Liver (tissue), 9 donors: Measurements from ENCODE around the gene RETREG1. TPM values are rescaled to one million over a fixed set of nuclear protein-coding genes. Genes with fewer than 3 reads are reported as not detected.

Experiments used
- DNase-seq: peaks from one replicate; pipeline ENCODE4 v3.0.0-alpha.2; 2017; ENCODE audit warnings: low spot score
- H3K27ac ChIP-seq, 2 donors: one replicate each; pipeline ENCODE4 v1.7.0; 2013; ENCODE audit warnings: inconsistent platforms in 2 of 2, low read length in 2 of 2, control low read depth in 1 of 2, low read depth in 1 of 2, mild to moderate bottlenecking in 1 of 2
- H3K27me3 ChIP-seq, 4 donors: one replicate each; pipeline versions ENCODE4 v1.6.1 to v1.7.0; 2013; ENCODE audit warnings: low read length in 3 of 4, inconsistent platforms in 1 of 4, mild to moderate bottlenecking in 1 of 4, moderate library complexity in 1 of 4; ENCODE audit not compliant: control insufficient read depth in 4 of 4, insufficient read depth in 4 of 4
- H3K36me3 ChIP-seq, 4 donors: one replicate each; pipeline versions ENCODE4 v1.6.1 to v1.7.0; 2013; ENCODE audit warnings: low read length in 3 of 4, mild to moderate bottlenecking in 3 of 4, low read depth in 1 of 4, moderate library complexity in 1 of 4; ENCODE audit not compliant: control insufficient read depth in 4 of 4, insufficient read depth in 3 of 4
- H3K4me1 ChIP-seq, 4 donors: one replicate each; pipeline versions ENCODE4 v1.6.1 to v1.7.0; 2013; ENCODE audit warnings: low read length in 3 of 4, mild to moderate bottlenecking in 3 of 4, moderate library complexity in 1 of 4; ENCODE audit not compliant: control insufficient read depth in 4 of 4, insufficient read depth in 4 of 4
- H3K4me3 ChIP-seq, 3 donors: one replicate each; pipeline versions ENCODE4 v1.6.1 to v1.7.0; 2013; ENCODE audit warnings: low read length in 3 of 3, control low read depth in 1 of 3, low read depth in 1 of 3, mild to moderate bottlenecking in 1 of 3
- H3K9ac ChIP-seq, 2 donors: one replicate each; pipeline ENCODE4 v1.7.0; 2013; ENCODE audit warnings: low read length in 2 of 2, mild to moderate bottlenecking in 2 of 2, moderate library complexity in 2 of 2, control low read depth in 1 of 2, low read depth in 1 of 2
- H3K9me3 ChIP-seq, 4 donors: one replicate each; pipeline versions ENCODE4 v1.6.1 to v1.7.0; 2013; ENCODE audit warnings: low read length in 3 of 4; ENCODE audit not compliant: control insufficient read depth in 4 of 4
- EGR1 ChIP-seq, 2 donors: IDR thresholded peaks; 2 replicates each; pipeline ENCODE4 v1.6.1; 2016 to 2018; ENCODE audit warnings: antibody characterized with exemption in 2 of 2, low read depth in 2 of 2
- FOXA1 ChIP-seq: IDR thresholded peaks from 2 replicates; pipeline ENCODE4 v1.6.1; 2016; ENCODE audit warnings: antibody characterized with exemption
- FOXA2 ChIP-seq: IDR thresholded peaks from 2 replicates; pipeline ENCODE4 v1.6.1; 2016; ENCODE audit warnings: antibody characterized with exemption
- GABPA ChIP-seq, 2 donors: IDR thresholded peaks in 1 of 2; conservative IDR thresholded peaks in 1 of 2; 2 replicates each; pipeline ENCODE4 v1.6.1; 2016; ENCODE audit warnings: antibody characterized with exemption in 2 of 2, mild to moderate bottlenecking in 1 of 2, moderate library complexity in 1 of 2
- HNF4A ChIP-seq, 2 donors: conservative IDR thresholded peaks; 2 replicates each; pipeline ENCODE4 v1.6.1; 2016; ENCODE audit warnings: antibody characterized with exemption in 2 of 2, mild to moderate bottlenecking in 2 of 2
- HNF4G ChIP-seq: IDR thresholded peaks from 2 replicates; pipeline ENCODE4 v1.6.1; 2016; ENCODE audit warnings: antibody characterized with exemption
- JUND ChIP-seq, 2 donors: IDR thresholded peaks; 2 replicates each; pipeline ENCODE4 v1.6.1; 2016; ENCODE audit warnings: antibody characterized with exemption in 2 of 2
- NR2F2 ChIP-seq: IDR thresholded peaks from 2 replicates; pipeline ENCODE4 v1.6.1; 2016; ENCODE audit warnings: antibody characterized with exemption
- RAD21 ChIP-seq, 2 donors: IDR thresholded peaks; 2 replicates each; pipeline ENCODE4 v1.6.1; 2016; ENCODE audit warnings: antibody characterized with exemption in 2 of 2, mild to moderate bottlenecking in 2 of 2
- RXRA ChIP-seq, 2 donors: IDR thresholded peaks; 2 replicates each; pipeline ENCODE4 v1.6.1; 2017 to 2018; ENCODE audit warnings: antibody characterized with exemption in 2 of 2, mild to moderate bottlenecking in 1 of 2
- SP1 ChIP-seq: IDR thresholded peaks from 2 replicates; pipeline ENCODE4 v1.6.1; 2018; ENCODE audit warnings: antibody characterized with exemption, mild to moderate bottlenecking
- TAF1 ChIP-seq: conservative IDR thresholded peaks from 2 replicates; pipeline ENCODE4 v1.6.1; 2016; ENCODE audit warnings: antibody characterized with exemption, mild to moderate bottlenecking
- YY1 ChIP-seq: IDR thresholded peaks from 2 replicates; pipeline ENCODE4 v1.6.1; 2016; ENCODE audit warnings: antibody characterized with exemption, mild to moderate bottlenecking
- WGBS: extraction: QIAGEN DNeasy Blood & Tissue Kit; methylation state at CpG from one replicate; pipeline ENCODE4 v1.1.7; 2013; 5-methylcytosine and 5-hydroxymethylcytosine counted together
- polyA plus RNA-seq, 2 donors: library from polyadenylated mRNA; stranded (reverse) in 1 of 2; unstranded in 1 of 2; fragments of 200-250 nt in 1 of 2; fragments of >200 nt in 1 of 2; fragmentation: Nextera tagmentation in 1 of 2; extraction: Ambion mirVana in 1 of 2; gene quantifications; one replicate each; pipeline versions ENCODE4 v1.2.1 to v1.2.3, GENCODE V29; 2013 to 2015
- total RNA-seq, 2 donors: library from RNA; depleted of rRNA; stranded (reverse); fragments of >200 nt; gene quantifications; one replicate each; pipeline ENCODE4 v1.2.3, GENCODE V29; 2014
- TF ChIP-seq, protein P1 (sequence below): IDR thresholded peaks from 2 replicates; pipeline ENCODE4 v1.6.1; 2016; ENCODE audit warnings: antibody characterized with exemption
- TF ChIP-seq, protein P2 (sequence below): IDR thresholded peaks from 2 replicates; pipeline ENCODE4 v1.6.1; 2016; ENCODE audit warnings: antibody characterized with exemption
- TF ChIP-seq, protein P3 (sequence below): fragments of 150-350 bp; IDR thresholded peaks from 2 replicates; pipeline ENCODE4 v1.5.1; 2017; ENCODE audit warnings: improper control_type of control experiment, low read depth, low read length; ENCODE audit not compliant: missing input control
- TF ChIP-seq, protein P4 (sequence below): IDR thresholded peaks from 2 replicates; pipeline ENCODE4 v1.6.1; 2016; ENCODE audit warnings: antibody characterized with exemption, mild to moderate bottlenecking
- TF ChIP-seq, protein P5 (sequence below): IDR thresholded peaks from 2 replicates; pipeline ENCODE4 v1.6.1; 2016; ENCODE audit warnings: antibody characterized with exemption
- donor health status: healthy.
- donor health status: healthy.
- donor health status: healthy.
- donor health status: healthy.
- donor health status: healthy.

RETREG1 gene
- total and polyA plus RNA-seq, 4 donors, result 0.70 to 28.1 (median 4.2) TPM

DNA sequence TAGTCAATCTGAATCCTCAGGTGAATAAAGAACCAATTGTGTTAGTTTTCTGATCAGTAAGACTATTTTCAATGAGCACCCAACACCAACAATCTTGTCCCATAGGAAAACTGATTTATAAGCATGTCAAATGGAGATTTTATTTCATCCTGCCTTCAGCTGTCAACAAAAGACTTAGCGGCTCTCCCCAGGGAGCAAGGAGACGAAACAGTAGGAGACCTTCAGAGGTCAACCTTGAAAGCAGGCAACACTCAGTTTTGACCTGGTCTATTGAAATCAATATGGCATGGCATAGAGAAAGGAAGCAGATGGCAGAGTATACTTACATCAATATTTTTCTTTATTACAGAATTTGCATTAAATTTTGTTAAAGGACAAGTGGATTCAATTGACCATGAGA lies 185.3 kb downstream of the RETREG1 start:
- H3K4me1 ChIP-seq, result no peaks in the 10 kb centered on the region
- peaks cover 0 to 2% (median 0%) of the 10 kb centered on the region in 4 donors for H3K27me3 ChIP-seq
- H3K9me3 ChIP-seq, result no peaks in the 10 kb centered on the region
- WGBS, result 83% methylated on average over 2 of the region's 2 CpGs
- no peak overlapping the region for H3K27ac ChIP-seq
- H3K9ac ChIP-seq, result no peak overlapping the region
- DNase-seq, result no peak
- H3K36me3 ChIP-seq, result no peaks in the 10 kb centered on the region
- no peak for TF ChIP-seq FOXA1
- no peak for TF ChIP-seq JUND (IDR thresholded peaks at IDR 0.05)
- TF ChIP-seq EGR1 (IDR thresholded peaks at IDR 0.05; ENCODE audit: low read depth in 2 of 2), result no peak
- TF ChIP-seq SP1, result no peak
- TF ChIP-seq HNF4G, result no peak
- no peak for TF ChIP-seq YY1
- TF ChIP-seq GABPA (IDR thresholded peaks at IDR 0.05 in 1 of 2, conservative IDR thresholded peaks at IDR 0.05 in 1 of 2), result no peak
- no peak for TF ChIP-seq HNF4A (conservative IDR thresholded peaks at IDR 0.05)
- TF ChIP-seq, protein P1, sequence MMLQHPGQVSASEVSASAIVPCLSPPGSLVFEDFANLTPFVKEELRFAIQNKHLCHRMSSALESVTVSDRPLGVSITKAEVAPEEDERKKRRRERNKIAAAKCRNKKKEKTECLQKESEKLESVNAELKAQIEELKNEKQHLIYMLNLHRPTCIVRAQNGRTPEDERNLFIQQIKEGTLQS, result no peak
- TF ChIP-seq, protein P2, sequence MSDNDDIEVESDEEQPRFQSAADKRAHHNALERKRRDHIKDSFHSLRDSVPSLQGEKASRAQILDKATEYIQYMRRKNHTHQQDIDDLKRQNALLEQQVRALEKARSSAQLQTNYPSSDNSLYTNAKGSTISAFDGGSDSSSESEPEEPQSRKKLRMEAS, result no peak
- TF ChIP-seq NR2F2, result no peak
- TF ChIP-seq, protein P3, sequence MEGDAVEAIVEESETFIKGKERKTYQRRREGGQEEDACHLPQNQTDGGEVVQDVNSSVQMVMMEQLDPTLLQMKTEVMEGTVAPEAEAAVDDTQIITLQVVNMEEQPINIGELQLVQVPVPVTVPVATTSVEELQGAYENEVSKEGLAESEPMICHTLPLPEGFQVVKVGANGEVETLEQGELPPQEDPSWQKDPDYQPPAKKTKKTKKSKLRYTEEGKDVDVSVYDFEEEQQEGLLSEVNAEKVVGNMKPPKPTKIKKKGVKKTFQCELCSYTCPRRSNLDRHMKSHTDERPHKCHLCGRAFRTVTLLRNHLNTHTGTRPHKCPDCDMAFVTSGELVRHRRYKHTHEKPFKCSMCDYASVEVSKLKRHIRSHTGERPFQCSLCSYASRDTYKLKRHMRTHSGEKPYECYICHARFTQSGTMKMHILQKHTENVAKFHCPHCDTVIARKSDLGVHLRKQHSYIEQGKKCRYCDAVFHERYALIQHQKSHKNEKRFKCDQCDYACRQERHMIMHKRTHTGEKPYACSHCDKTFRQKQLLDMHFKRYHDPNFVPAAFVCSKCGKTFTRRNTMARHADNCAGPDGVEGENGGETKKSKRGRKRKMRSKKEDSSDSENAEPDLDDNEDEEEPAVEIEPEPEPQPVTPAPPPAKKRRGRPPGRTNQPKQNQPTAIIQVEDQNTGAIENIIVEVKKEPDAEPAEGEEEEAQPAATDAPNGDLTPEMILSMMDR, result no peak
- no peak for TF ChIP-seq FOXA2
- TF ChIP-seq RAD21 (IDR thresholded peaks at IDR 0.05), result no peak
- TF ChIP-seq, protein P4, sequence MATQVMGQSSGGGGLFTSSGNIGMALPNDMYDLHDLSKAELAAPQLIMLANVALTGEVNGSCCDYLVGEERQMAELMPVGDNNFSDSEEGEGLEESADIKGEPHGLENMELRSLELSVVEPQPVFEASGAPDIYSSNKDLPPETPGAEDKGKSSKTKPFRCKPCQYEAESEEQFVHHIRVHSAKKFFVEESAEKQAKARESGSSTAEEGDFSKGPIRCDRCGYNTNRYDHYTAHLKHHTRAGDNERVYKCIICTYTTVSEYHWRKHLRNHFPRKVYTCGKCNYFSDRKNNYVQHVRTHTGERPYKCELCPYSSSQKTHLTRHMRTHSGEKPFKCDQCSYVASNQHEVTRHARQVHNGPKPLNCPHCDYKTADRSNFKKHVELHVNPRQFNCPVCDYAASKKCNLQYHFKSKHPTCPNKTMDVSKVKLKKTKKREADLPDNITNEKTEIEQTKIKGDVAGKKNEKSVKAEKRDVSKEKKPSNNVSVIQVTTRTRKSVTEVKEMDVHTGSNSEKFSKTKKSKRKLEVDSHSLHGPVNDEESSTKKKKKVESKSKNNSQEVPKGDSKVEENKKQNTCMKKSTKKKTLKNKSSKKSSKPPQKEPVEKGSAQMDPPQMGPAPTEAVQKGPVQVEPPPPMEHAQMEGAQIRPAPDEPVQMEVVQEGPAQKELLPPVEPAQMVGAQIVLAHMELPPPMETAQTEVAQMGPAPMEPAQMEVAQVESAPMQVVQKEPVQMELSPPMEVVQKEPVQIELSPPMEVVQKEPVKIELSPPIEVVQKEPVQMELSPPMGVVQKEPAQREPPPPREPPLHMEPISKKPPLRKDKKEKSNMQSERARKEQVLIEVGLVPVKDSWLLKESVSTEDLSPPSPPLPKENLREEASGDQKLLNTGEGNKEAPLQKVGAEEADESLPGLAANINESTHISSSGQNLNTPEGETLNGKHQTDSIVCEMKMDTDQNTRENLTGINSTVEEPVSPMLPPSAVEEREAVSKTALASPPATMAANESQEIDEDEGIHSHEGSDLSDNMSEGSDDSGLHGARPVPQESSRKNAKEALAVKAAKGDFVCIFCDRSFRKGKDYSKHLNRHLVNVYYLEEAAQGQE, result no peak
- TF ChIP-seq, protein P5, sequence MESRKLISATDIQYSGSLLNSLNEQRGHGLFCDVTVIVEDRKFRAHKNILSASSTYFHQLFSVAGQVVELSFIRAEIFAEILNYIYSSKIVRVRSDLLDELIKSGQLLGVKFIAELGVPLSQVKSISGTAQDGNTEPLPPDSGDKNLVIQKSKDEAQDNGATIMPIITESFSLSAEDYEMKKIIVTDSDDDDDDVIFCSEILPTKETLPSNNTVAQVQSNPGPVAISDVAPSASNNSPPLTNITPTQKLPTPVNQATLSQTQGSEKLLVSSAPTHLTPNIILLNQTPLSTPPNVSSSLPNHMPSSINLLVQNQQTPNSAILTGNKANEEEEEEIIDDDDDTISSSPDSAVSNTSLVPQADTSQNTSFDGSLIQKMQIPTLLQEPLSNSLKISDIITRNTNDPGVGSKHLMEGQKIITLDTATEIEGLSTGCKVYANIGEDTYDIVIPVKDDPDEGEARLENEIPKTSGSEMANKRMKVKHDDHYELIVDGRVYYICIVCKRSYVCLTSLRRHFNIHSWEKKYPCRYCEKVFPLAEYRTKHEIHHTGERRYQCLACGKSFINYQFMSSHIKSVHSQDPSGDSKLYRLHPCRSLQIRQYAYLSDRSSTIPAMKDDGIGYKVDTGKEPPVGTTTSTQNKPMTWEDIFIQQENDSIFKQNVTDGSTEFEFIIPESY, result no peak
- no peak for TF ChIP-seq TAF1
- TF ChIP-seq RXRA (IDR thresholded peaks at IDR 0.05), result no peak
- H3K4me3 ChIP-seq, result no peak overlapping the region
